ENCODE data around the gene IP6K1.
"Not testable (repeated sequence)": the region's sequence is repeated elsewhere in the genome, so short reads cannot be mapped to it uniquely, and the experiment has no call there.

The IP6K1 gene

DNA sequence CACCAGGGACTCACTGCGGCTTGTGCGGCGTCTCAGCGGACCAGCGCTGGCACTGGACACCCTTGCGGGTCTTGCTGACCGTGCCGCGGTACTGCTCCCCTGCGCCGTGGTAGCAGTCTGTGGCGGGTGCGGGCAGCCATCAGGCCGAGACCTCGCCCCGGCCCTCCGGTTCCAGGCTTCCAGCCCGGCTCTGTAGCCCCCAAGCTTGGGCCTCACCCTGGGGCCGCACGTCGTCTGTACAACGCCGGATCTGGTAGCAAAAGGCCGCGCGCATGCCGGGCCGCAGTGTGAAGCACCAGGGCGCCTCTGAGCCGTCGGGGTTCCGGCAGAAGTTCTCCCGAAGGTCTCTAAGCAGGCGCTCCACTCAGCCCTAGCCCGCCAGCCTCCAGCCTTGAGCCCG is 100.5 kb downstream of the IP6K1 start:
- DNase-seq, result not testable (repeated sequence)

DNA sequence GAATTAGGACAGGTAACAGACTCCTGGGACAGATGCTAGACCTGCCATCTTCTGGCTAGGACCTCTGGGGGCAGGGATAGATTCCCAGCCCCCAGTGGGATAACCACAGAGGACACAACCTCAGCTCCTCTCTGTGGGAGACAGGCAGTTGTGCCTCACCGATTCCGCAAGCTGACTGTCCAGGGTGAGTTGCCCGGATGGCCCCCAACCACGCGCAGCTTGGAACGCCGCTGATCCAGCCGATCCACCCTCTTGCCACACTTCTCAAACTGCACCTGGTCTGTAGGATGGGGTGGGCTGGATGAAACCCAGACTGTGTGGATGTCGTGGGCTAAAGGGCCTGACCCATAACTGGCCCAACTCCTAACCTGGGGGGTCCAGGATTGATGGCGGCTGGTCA is 101.2 kb downstream of the IP6K1 start:
- DNase-seq, result not testable (repeated sequence)

DNA sequence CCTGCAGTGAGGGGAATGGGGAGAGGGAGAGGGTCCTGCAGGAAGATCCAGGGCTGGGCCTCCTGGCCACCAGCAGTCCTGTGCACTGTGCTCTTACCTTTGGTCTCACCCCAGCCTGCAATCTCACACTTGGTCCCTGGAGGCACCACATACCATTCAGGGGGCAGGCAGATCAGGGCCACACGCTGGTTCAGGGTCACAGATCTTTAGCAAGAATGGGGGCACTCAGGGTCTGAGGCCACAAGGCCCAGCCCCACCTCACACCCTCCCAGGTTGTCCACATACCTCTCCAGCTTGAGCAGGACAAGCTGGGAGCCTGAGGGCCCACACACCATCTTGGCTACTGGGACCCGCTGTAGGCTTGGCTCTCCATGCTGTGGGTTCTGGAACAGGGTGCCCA is 101.9 kb downstream of the IP6K1 start:
- DNase-seq, result not testable (repeated sequence)

DNA sequence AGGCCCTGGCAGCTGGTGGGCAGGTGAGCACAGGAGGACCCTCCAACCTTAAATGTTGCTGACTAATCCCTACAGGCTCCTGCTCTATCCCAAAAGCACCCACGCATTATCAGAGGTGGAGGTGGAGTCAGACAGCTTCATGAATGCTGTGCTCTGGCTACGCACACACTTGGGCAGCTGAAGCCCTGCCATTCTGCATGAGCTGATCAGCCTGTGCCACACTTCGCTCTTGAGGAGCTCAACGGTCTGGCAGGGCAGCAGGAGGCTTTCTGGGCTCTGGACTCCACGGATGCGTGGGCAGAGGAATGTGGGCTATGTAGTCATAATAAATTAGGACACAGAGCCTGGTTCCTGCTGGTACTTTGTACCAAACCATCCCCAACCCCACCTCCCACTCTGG is 103.2 kb downstream of the IP6K1 start:
- no peak for DNase-seq

DNA sequence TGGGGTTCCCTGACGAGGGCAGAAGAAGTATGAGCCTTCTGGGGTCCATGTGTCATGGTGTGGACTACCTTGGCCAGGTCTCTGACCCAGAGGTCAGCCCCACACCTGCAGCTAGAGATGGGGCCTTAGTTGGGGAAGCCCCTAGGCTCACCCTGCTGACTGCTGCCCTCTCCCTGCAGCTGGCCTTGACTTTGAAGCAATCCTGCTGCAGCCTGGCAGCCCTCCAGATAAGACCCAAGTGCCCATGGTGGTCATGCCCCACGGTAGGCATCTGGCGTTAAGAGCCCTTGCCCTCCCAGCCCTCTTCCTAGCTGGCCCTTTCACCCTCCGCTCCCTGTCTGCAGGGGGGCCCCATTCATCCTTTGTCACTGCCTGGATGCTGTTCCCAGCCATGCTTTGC is 104.8 kb downstream of the IP6K1 start:
- no peak for DNase-seq

DNA sequence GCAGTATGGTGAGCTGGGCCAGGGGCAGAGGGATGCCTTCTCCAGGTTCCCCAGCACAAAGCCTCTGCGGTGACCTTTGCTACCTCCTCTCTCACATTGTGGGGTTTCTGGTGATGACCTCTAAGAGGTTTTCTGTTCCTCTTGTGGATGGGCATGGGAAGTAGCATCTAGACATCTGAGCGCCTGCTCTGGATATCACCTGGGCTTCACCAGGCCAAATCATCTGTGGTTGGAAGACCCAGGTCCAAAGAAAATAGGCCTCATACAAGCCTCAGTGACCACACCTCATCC is 105.2 kb downstream of the IP6K1 start:
- DNase-seq, result no peak

DNA sequence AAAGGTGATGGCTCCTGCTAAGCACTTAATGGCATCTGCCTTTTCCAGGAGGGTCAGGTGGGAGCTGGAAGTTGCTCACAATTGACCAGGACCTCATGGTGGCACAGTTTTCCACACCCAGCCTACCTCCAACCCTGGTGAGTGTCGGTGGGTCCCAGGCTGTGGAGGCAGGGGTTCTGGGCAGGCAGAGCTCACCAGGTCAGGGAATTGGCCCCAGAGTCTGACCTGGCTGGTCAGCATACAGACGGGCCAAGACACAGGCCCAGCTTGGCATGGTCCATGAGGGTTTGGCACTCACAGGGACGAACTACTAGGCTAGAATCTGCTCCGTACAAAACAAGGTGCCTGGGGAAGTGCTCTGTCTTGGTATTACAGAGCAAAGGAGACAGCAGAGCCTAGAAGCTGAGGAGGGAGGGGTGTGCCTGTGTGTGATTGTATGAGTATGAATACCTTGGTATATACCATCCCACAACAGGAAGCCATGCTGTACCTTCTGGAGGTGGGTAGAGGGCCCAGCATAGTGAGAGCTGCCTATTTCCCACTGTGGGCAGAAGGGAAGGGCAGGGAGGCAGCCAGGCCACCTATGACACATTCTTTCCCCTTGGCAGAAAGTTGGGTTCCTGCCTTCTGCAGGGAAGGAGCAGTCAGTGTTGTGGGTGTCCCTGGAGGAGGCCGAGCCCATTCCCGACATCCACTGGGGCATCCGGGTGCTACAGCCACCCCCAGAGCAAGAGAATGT is 105.7 kb downstream of the IP6K1 start:
- no peak for DNase-seq

DNA sequence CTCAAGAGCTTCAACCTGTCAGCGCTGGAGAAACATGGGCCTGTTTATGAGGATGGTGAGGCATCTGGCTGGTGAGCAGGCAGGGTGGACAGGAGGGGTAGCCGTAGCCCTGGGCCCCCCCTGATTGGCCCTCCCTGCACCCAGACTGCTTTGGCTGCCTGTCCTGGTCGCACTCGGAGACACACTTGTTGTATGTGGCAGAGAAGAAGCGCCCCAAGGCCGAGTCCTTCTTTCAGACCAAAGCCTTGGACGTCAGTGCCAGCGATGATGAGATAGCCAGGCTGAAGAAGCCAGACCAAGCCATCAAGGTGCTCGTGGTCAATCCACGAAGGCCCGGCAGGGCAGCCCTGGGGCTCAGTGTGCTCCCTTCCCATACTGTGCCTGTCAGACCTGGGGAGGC is 110.4 kb downstream of the IP6K1 start:
- DNase-seq, result no peak

DNA sequence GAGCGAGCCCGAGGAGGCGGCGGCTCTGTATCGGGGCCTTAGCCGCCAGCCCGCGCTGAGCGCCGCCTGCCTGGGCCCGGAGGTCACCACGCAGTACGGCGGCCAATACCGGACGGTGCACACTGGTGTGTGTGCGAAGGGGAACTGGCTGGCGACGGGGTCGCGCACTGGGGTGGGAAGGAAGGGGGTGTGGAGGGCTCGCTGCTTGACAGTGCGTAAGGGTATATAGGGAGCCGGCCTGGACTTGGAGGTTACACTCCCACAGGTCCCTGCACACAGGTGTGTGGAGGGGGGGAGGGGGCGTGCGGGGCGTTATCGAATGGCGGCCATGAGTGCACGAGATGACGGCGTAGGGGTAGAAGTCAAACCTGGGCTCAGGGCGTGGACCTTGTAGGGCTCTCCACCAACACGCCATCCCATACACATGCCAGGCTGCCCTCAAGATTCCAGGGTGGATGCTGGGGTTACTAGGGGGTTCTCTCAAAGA is 111.8 kb downstream of the IP6K1 start:
- no peak for DNase-seq
